Mesenteric fat pad (tissue), 1 donor: Measurements from ENCODE around the gene SHKBP1. TPM values are rescaled to one million over a fixed set of nuclear protein-coding genes. Genes with fewer than 3 reads are reported as not detected.

ENCODE experiments used
- DNase-seq: peaks from one replicate; pipeline ENCODE4 v3.0.0-alpha.2; 2020; ENCODE audit warnings: low spot score
- total RNA-seq: library from RNA; stranded (reverse); fragmentation: NEBNext Ultra II Directional; extraction: Animal tissue kit (Norgen Biotek cat#: 25700); gene quantifications from one replicate; pipeline ENCODE4 v1.2.1, GENCODE V29; 2021
- donor health status: DM: yes; HTN: yes; CAD: no.

The SHKBP1 gene
- total RNA-seq, 1 donor from 2014 or later: 54.3 TPM

GRCh38 chr19:40632311-40633036 is 55.8 kb downstream of the SHKBP1 start:
- no peak for DNase-seq

GRCh38 chr19:40633207-40633606 is 56.5 kb downstream of the SHKBP1 start:
- DNase-seq: no peak

- DNase-seq: no peak
These were observed 61.7 kb downstream of the SHKBP1 start for GRCh38 chr19:40638327-40638726.

GRCh38 chr19:40639638-40639982 is 62.9 kb downstream of the SHKBP1 start:
- no peak for DNase-seq

GRCh38 chr19:40640744-40641143 is 64.1 kb downstream of the SHKBP1 start:
- no peak for DNase-seq

Other genes starting within 250 kb of the SHKBP1 start
- 13.0 TPM for gene C19orf47, start 228.5 kb upstream of the SHKBP1 start, total RNA-seq
- 275 TPM for gene PLD3, start 228.2 kb upstream of the SHKBP1 start, total RNA-seq
- gene HIPK4, start 186.7 kb upstream of the SHKBP1 start, total RNA-seq: 0.29 TPM
- 2.3 TPM for gene PRX, start 163.5 kb upstream of the SHKBP1 start, total RNA-seq
- 20.2 TPM for gene SERTAD1, start 150.9 kb upstream of the SHKBP1 start, total RNA-seq
- gene SERTAD3, start 132.5 kb upstream of the SHKBP1 start, total RNA-seq: 40.7 TPM
- 141 TPM for gene BLVRB, start 111.1 kb upstream of the SHKBP1 start, total RNA-seq
- 6.1 TPM for gene SPTBN4, start 109.9 kb upstream of the SHKBP1 start, total RNA-seq
- 217 TPM for gene LTBP4, start 24.5 kb downstream of the SHKBP1 start, total RNA-seq
- gene NUMBL, start 113.8 kb downstream of the SHKBP1 start, total RNA-seq: 63.8 TPM
- gene COQ8B, start 140.0 kb downstream of the SHKBP1 start, total RNA-seq: 16.8 TPM
- 53.1 TPM for gene ITPKC, start 140.2 kb downstream of the SHKBP1 start, total RNA-seq
- 5.6 TPM for gene ACTMAP, start 173.6 kb downstream of the SHKBP1 start, total RNA-seq
- 41.3 TPM for gene SNRPA, start 174.3 kb downstream of the SHKBP1 start, total RNA-seq
- gene MIA, start 198.6 kb downstream of the SHKBP1 start, total RNA-seq: not detected
- 26.9 TPM for gene RAB4B, start 201.4 kb downstream of the SHKBP1 start, total RNA-seq
- gene EGLN2, start 222.3 kb downstream of the SHKBP1 start, total RNA-seq: 113 TPM